Stimulated activated CD4-positive, alpha-beta T cell treated with anti-CD3 and anti-CD28 coated beads, Interleukin-12 subunit alpha, Interleukin-12 subunit beta, amount 100 ng/mL, for 48 hours (primary cell): ENCODE measurements around the gene HSD11B1L.
"Not testable (repeated sequence)": the region's sequence is repeated elsewhere in the genome, so short reads cannot be mapped to it uniquely, and the experiment has no call there.

Experiments
- DNase-seq, 3 donors: peaks; one replicate each; pipeline ENCODE4 v3.0.0-alpha.2; 2020; ENCODE audit warnings: low read depth in 2 of 3, low spot score in 1 of 3

The HSD11B1L gene

GRCh38 chr19:5697890-5698634 lies 17.2 kb downstream of the HSD11B1L start:
- DNase-seq: no peak

- DNase-seq: no peak
Measured at GRCh38 chr19:5698635-5699422, 18.0 kb downstream of the HSD11B1L start.

GRCh38 chr19:5700455-5701092 lies 19.7 kb downstream of the HSD11B1L start:
- no peak for DNase-seq

- not testable (repeated sequence) for DNase-seq
Measured at GRCh38 chr19:5702053-5702410, 21.2 kb downstream of the HSD11B1L start.

GRCh38 chr19:5703819-5704818 lies 23.3 kb downstream of the HSD11B1L start:
- no peak for DNase-seq

- no peak for DNase-seq
Measured at GRCh38 chr19:5705552-5705951, 24.7 kb downstream of the HSD11B1L start.

GRCh38 chr19:5706876-5707573 lies 26.2 kb downstream of the HSD11B1L start:
- DNase-seq: no peak

GRCh38 chr19:5707576-5708575 lies 27.0 kb downstream of the HSD11B1L start:
- no peak for DNase-seq

GRCh38 chr19:5711025-5711424 lies 30.2 kb downstream of the HSD11B1L start:
- no peak for DNase-seq

- DNase-seq: no peak
Measured at GRCh38 chr19:5711713-5712161, 30.9 kb downstream of the HSD11B1L start.

- DNase-seq: no peak
Measured at GRCh38 chr19:5713228-5713627, 32.4 kb downstream of the HSD11B1L start.

- DNase-seq: no peak
Measured at GRCh38 chr19:5714816-5715215, 34.0 kb downstream of the HSD11B1L start.

GRCh38 chr19:5717215-5717935 lies 36.5 kb downstream of the HSD11B1L start:
- DNase-seq: no peak

GRCh38 chr19:5718037-5718578 lies 37.3 kb downstream of the HSD11B1L start:
- peak; percentile 51 to 61 (median 61) for DNase-seq

- DNase-seq: peak; percentile 51 to 70 (median 60)
Measured at GRCh38 chr19:5718579-5719273, 37.9 kb downstream of the HSD11B1L start.

GRCh38 chr19:5719274-5719960 lies 38.6 kb downstream of the HSD11B1L start:
- peak in 2 of 3 donors; percentile 23 to 29 for DNase-seq
